OCI-LY7 (cell line): ENCODE results near the gene TMPRSS9. TPM values are rescaled to one million over a fixed set of nuclear protein-coding genes. Genes with fewer than 3 reads are reported as not detected.
A peak's percentile ranks its signal among the peaks of the same experiment; 100 is the strongest.

ENCODE experiments used
- Bru-seq: library from RNA; stranded (reverse); fragments of 400-500 nt; gene quantifications from one replicate; lab custom pipeline; 2021; lab: Mats Ljungman, UMichigan
- BruChase-seq, 2 experiments: library from RNA; stranded (reverse); fragments of 400-500 nt; gene quantifications; one replicate each; lab custom pipeline; 2021; lab: Mats Ljungman, UMichigan
- BruUV-seq: library from RNA; stranded (reverse); fragments of 400-500 nt; replicated peaks from 2 replicates; lab custom pipeline; 2021; lab: Mats Ljungman, UMichigan
- CTCF ChIA-PET: fragments of 300-600 bp; sonication (Branson Sonifier 250); formaldehyde crosslinking; loops from one replicate; lab custom pipeline; 2022; ENCODE audit warnings: antibody characterized with exemption; ENCODE audit not compliant: unreplicated experiment; lab: Charles Lee
- POLR2A ChIA-PET: fragments of 300-600 bp; sonication (Branson Sonifier 250); formaldehyde crosslinking; loops from one replicate; lab custom pipeline; 2022; ENCODE audit warnings: antibody characterized with exemption; lab: Charles Lee
- DNase-seq: peaks from one replicate; pipeline ENCODE4 v3.0.0-alpha.2; 2015; ENCODE audit warnings: low spot score
- H2AFZ ChIP-seq: fragments of 200-600 bp; sonication (generic), shearing (Covaris generic); 2 replicates; pipeline ENCODE4 v1.6.1; 2014; ENCODE audit warnings: mild to moderate bottlenecking, antibody characterized with exemption, low read length, moderate library complexity
- H3K27ac ChIP-seq: fragments of 200-600 bp; sonication (generic); 2 replicates; pipeline ENCODE4 v1.5.1; 2014; ENCODE audit warnings: mixed run types, low read depth, mild to moderate bottlenecking, moderate library complexity, low read length, inconsistent platforms; ENCODE audit not compliant: poor library complexity, severe bottlenecking
- H3K36me3 ChIP-seq: fragments of 200-600 bp; sonication (generic); 2 replicates; pipeline ENCODE4 v1.6.1; 2014; ENCODE audit warnings: mild to moderate bottlenecking, antibody characterized with exemption, low read length, moderate library complexity, mixed read lengths; ENCODE audit not compliant: insufficient read depth
- H3K4me1 ChIP-seq: fragments of 200-600 bp; sonication (generic); 2 replicates; pipeline ENCODE4 v1.5.1; 2014; ENCODE audit warnings: mild to moderate bottlenecking, low read length; ENCODE audit not compliant: insufficient read depth, poor library complexity, severe bottlenecking
- H3K4me2 ChIP-seq: fragments of 200-600 bp; sonication (generic); 2 replicates; pipeline ENCODE4 v1.6.1; 2014; ENCODE audit warnings: mild to moderate bottlenecking, low read length
- H3K4me3 ChIP-seq: fragments of 200-600 bp; sonication (generic); 2 replicates; pipeline ENCODE4 v1.5.1; 2014; ENCODE audit warnings: mild to moderate bottlenecking, low read depth, low read length; ENCODE audit not compliant: poor library complexity, severe bottlenecking
- H3K79me2 ChIP-seq: fragments of 200-600 bp; sonication (generic); 2 replicates; pipeline ENCODE4 v1.6.1; 2016; ENCODE audit warnings: low read depth, mild to moderate bottlenecking, low read length, moderate library complexity, mixed read lengths; ENCODE audit not compliant: insufficient read depth
- H3K9me2 ChIP-seq: fragments of 200-600 bp; sonication (generic); 2 replicates; pipeline ENCODE4 v1.6.1; 2016; ENCODE audit warnings: mild to moderate bottlenecking, low read length, mixed read lengths; ENCODE audit not compliant: insufficient read depth
- H3K9me3 ChIP-seq: fragments of 200-600 bp; sonication (generic); 2 replicates; pipeline ENCODE4 v1.6.1; 2014; ENCODE audit warnings: mild to moderate bottlenecking, mixed run types, low read length, mixed read lengths
- H4K20me1 ChIP-seq: fragments of 200-600 bp; sonication (generic); 2 replicates; pipeline ENCODE4 v1.6.1; 2014; ENCODE audit warnings: mild to moderate bottlenecking, antibody characterized with exemption, low read length, moderate library complexity, mixed read lengths; ENCODE audit not compliant: insufficient read depth
- EZH2phosphoT487 ChIP-seq: fragments of 200-600 bp; sonication (generic); IDR thresholded peaks from 2 replicates; pipeline ENCODE4 v1.6.1; 2018; ENCODE audit warnings: low read depth, borderline replicate concordance, mild to moderate bottlenecking, mixed run types, antibody characterized with exemption, low read length, moderate library complexity, mixed read lengths
- intact Hi-C: fragments of 100-400 bp; cut with micrococcal nuclease; formaldehyde crosslinking; loops from one replicate; pipeline ENCODE4 v1.10.0; 2022; ENCODE audit not compliant: unreplicated experiment
- long read RNA-seq: library from polyadenylated mRNA; stranded (forward); transcript quantifications from one replicate; pipeline ENCODE4 v2.0.0, GENCODE V29; 2022
- total RNA-seq, 2 experiments: library from RNA; depleted of rRNA in 1 of 2; stranded (reverse); fragments of >200 nt in 1 of 2; shearing (Covaris generic) in 1 of 2; gene quantifications; 2 replicates each; pipeline ENCODE4 v1.2.3, GENCODE V29; 2014 to 2022
- TF ChIP-seq, protein P1 (sequence below): fragments of 200-600 bp; sonication (generic); conservative IDR thresholded peaks from 2 replicates; pipeline ENCODE4 v1.5.1; 2014; ENCODE audit warnings: mild to moderate bottlenecking, antibody characterized with exemption, low read length, moderate library complexity, mixed read lengths

TMPRSS9 gene
- total RNA-seq (2014; rRNA removed; shearing (Covaris generic)) (0.44 TPM in 1 of 2 replicates, not detected in the other), total RNA-seq (2022) (0.28 TPM in 1 of 2 replicates, not detected in the other), Bru-seq, nascent RNA (percentile 12 among the genes with signal in this experiment), BruChase-seq, experiment 1, labeled RNA remaining after a 6-hour chase (percentile 11 among the genes with signal in this experiment), BruChase-seq, experiment 2, labeled RNA remaining after a 2-hour chase (percentile 12 among the genes with signal in this experiment)
- long read RNA-seq, partial matches to known transcripts = 1 of 37 reads
- long read RNA-seq, other reads (novel, unspliced or antisense) = 36 of 37 reads

DNA sequence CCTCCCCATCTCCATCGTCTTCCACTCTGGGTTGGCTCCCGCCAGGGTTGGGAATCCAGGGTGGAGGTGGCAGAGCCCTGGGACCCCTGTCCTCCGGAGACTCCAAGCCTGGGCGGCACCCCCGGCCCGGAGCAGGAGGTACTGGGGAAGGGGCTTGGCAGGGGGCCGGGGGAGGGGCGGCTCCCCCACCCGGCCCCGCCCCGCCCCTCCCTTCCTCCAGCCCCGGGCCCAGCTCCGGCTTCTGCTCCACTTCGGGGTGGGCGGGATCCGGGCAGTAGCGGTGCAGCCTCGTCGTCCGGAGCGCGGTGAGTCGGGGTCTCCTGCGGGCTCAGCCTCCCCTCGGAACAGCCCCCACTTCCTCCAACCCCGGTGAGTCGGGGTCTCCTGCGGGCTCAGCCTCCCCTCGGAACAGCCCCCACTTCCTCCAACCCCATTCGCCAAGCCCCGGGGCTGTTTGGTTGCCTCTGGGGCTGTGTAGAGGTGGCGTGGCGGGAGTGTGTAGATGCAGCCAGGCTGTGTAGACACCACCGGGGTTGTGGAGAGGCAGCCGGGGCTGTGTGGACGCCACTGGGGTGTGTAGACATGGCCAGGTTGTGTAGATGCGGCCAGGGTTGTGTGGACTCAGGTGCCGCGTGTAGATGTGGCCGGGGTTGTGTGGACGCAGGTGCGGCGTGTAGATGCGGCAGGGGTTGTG, at the start of gene TMPRSS9:
Gene TMPRSS9, plus strand, starts transcription at position 274 of the 694 bp plus-strand sequence. CDS start 29,521 bp downstream, outside the sequence.
- ChIA-PET POLR2A (no interaction called here), CTCF (no interaction called here)
- no TSS peak for BruUV-seq
- intact Hi-C loops = no loop called here
- H2AFZ ChIP-seq = no peak within 1 kb of the TSS
- H3K9me2 ChIP-seq = no peaks in the 10 kb centered on the region
- no peaks in the 10 kb centered on the region for H3K4me1 ChIP-seq
- no peaks in the 10 kb centered on the region for H3K79me2 ChIP-seq
- H3K36me3 ChIP-seq = no peaks in the 10 kb centered on the region
- no peak for DNase-seq
- no peak within 1 kb of the TSS for H3K27ac ChIP-seq
- TF ChIP-seq EZH2phosphoT487 = no peak
- TF ChIP-seq, protein P1, sequence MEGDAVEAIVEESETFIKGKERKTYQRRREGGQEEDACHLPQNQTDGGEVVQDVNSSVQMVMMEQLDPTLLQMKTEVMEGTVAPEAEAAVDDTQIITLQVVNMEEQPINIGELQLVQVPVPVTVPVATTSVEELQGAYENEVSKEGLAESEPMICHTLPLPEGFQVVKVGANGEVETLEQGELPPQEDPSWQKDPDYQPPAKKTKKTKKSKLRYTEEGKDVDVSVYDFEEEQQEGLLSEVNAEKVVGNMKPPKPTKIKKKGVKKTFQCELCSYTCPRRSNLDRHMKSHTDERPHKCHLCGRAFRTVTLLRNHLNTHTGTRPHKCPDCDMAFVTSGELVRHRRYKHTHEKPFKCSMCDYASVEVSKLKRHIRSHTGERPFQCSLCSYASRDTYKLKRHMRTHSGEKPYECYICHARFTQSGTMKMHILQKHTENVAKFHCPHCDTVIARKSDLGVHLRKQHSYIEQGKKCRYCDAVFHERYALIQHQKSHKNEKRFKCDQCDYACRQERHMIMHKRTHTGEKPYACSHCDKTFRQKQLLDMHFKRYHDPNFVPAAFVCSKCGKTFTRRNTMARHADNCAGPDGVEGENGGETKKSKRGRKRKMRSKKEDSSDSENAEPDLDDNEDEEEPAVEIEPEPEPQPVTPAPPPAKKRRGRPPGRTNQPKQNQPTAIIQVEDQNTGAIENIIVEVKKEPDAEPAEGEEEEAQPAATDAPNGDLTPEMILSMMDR = no peak
- H4K20me1 ChIP-seq = no peaks in the 10 kb centered on the region
- no peak within 1 kb of the TSS for H3K4me2 ChIP-seq
- no peaks in the 10 kb centered on the region for H3K9me3 ChIP-seq
- H3K4me3 ChIP-seq = no peak within 1 kb of the TSS

DNA sequence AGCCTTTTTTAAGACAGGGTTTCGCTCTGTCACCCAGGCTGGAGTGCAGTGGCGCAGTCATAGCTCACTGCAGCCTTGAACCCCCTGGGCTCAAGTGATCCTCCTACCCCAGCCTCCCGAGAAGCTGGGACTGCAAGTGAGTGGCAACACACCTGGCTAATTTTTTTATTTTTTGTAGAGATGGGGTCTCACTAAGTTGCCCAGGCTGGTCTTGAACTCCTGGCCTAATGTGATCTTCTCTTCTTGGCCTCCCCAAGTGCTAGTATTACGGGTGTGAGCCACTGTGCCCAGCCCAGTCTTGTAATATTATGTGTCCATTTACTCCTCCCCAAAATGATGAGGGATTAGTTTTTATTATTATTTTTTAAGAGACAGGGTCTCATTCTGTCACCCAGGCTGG, 49.0 kb upstream of the TMPRSS9 start:
- no peak overlapping the region for H3K4me3 ChIP-seq
- DNase-seq = no peak
- H3K9me3 ChIP-seq = peaks cover 19% of the 10 kb centered on the region
- H3K9me2 ChIP-seq = no peaks in the 10 kb centered on the region
- H3K36me3 ChIP-seq = no peaks in the 10 kb centered on the region
- CTCF ChIA-PET = no interaction called here
- intact Hi-C loops = no loop called here
- H2AFZ ChIP-seq = no peak overlapping the region
- H3K79me2 ChIP-seq = no peaks in the 10 kb centered on the region
- TF ChIP-seq, protein P1 = no peak
- no peak for TF ChIP-seq EZH2phosphoT487
- H4K20me1 ChIP-seq = no peaks in the 10 kb centered on the region
- POLR2A ChIA-PET = no interaction called here
- BruUV-seq = no TSS peak
- H3K4me1 ChIP-seq = peaks cover 13% of the 10 kb centered on the region
- H3K4me2 ChIP-seq = no peak overlapping the region
- no peak overlapping the region for H3K27ac ChIP-seq
